H9 (cell line): ENCODE data around the gene LIAS. TPM values are rescaled to one million over a fixed set of nuclear protein-coding genes. Genes with fewer than 3 reads are reported as not detected.

Source experiments
- DNase-seq: peaks from one replicate; pipeline ENCODE4 v3.0.0-alpha.2; 2017
- H2AFZ ChIP-seq: one replicate; pipeline ENCODE4 v1.6.1; 2013; ENCODE audit warnings: mild to moderate bottlenecking, low read length, control low read depth, moderate library complexity
- H2AK5ac ChIP-seq: 2 replicates; pipeline ENCODE4 v1.6.1; 2013; ENCODE audit warnings: low read length, control low read depth, mixed read lengths; ENCODE audit not compliant: insufficient read length
- H2BK120ac ChIP-seq: one replicate; pipeline ENCODE4 v1.6.1; 2013; ENCODE audit warnings: low read depth, mild to moderate bottlenecking, low read length, control low read depth, inconsistent platforms; ENCODE audit not compliant: poor library complexity, severe bottlenecking
- H2BK12ac ChIP-seq: 2 replicates; pipeline ENCODE4 v1.6.1; 2013; ENCODE audit warnings: low read length, control low read depth, mixed read lengths, low read depth; ENCODE audit not compliant: insufficient read length
- H2BK15ac ChIP-seq: 2 replicates; pipeline ENCODE4 v1.6.1; 2013; ENCODE audit warnings: low read depth, low read length, control low read depth
- H2BK20ac ChIP-seq: one replicate; pipeline ENCODE4 v1.6.1; 2013; ENCODE audit warnings: low read depth, mild to moderate bottlenecking, low read length, control low read depth, inconsistent platforms; ENCODE audit not compliant: poor library complexity, severe bottlenecking
- H2BK5ac ChIP-seq: 2 replicates; pipeline ENCODE4 v1.6.1; 2013; ENCODE audit warnings: low read length, control low read depth, mixed read lengths; ENCODE audit not compliant: insufficient read length
- H3K14ac ChIP-seq: 2 replicates; pipeline ENCODE4 v1.6.1; 2013; ENCODE audit warnings: low read length, control low read depth; ENCODE audit not compliant: insufficient read depth
- H3K18ac ChIP-seq: 2 replicates; pipeline ENCODE4 v1.6.1; 2013; ENCODE audit warnings: low read depth, mild to moderate bottlenecking, mixed read lengths, low read length, control low read depth; ENCODE audit not compliant: insufficient read length
- H3K23ac ChIP-seq: 2 replicates; pipeline ENCODE4 v1.6.1; 2013; ENCODE audit warnings: low read length, control low read depth, mixed read lengths, low read depth; ENCODE audit not compliant: insufficient read length
- H3K23me2 ChIP-seq: 2 replicates; pipeline ENCODE4 v1.6.1; 2013; ENCODE audit warnings: low read depth, mild to moderate bottlenecking, mixed read lengths, low read length, control low read depth; ENCODE audit not compliant: insufficient read length, poor library complexity, severe bottlenecking
- H3K27ac ChIP-seq: 2 replicates; pipeline ENCODE4 v1.5.1; 2013; ENCODE audit warnings: low read length, control low read depth, mixed read lengths, low read depth; ENCODE audit not compliant: insufficient read length
- H3K27me3 ChIP-seq: 2 replicates; pipeline ENCODE4 v1.6.1; 2013; ENCODE audit warnings: low read length, control low read depth, inconsistent platforms; ENCODE audit not compliant: insufficient read depth
- H3K4ac ChIP-seq: 2 replicates; pipeline ENCODE4 v1.6.1; 2013; ENCODE audit warnings: low read depth, mild to moderate bottlenecking, control low read depth, inconsistent platforms, low read length, moderate library complexity
- H3K4me1 ChIP-seq: 2 replicates; pipeline ENCODE4 v1.6.1; 2013; ENCODE audit warnings: low read length, control low read depth, inconsistent platforms; ENCODE audit not compliant: insufficient read depth
- H3K4me2 ChIP-seq: 2 replicates; pipeline ENCODE4 v1.6.1; 2013; ENCODE audit warnings: low read length, control low read depth, mixed read lengths; ENCODE audit not compliant: insufficient read length, insufficient read depth
- H3K56ac ChIP-seq: 2 replicates; pipeline ENCODE4 v1.6.1; 2013; ENCODE audit warnings: low read depth, mild to moderate bottlenecking, mixed read lengths, low read length, control low read depth; ENCODE audit not compliant: insufficient read length
- H3K79me1 ChIP-seq: 2 replicates; pipeline ENCODE4 v1.6.1; 2013; ENCODE audit warnings: low read depth, mild to moderate bottlenecking, moderate library complexity, low read length, control low read depth, inconsistent platforms; ENCODE audit not compliant: insufficient read depth, poor library complexity, severe bottlenecking
- H3K79me2 ChIP-seq: 2 replicates; pipeline ENCODE4 v1.6.1; 2013; ENCODE audit warnings: low read length, control low read depth, inconsistent platforms; ENCODE audit not compliant: insufficient read depth
- H3K9ac ChIP-seq: 2 replicates; pipeline ENCODE4 v1.6.1; 2013; ENCODE audit warnings: low read length, control low read depth, mixed read lengths; ENCODE audit not compliant: insufficient read length; ENCODE audit errors: extremely low read depth
- H3K9me3 ChIP-seq: one replicate; pipeline ENCODE4 v1.6.1; 2013; ENCODE audit warnings: low read depth, low read length, inconsistent platforms; ENCODE audit not compliant: control insufficient read depth
- H3T11ph ChIP-seq: one replicate; pipeline ENCODE4 v1.6.1; 2013; ENCODE audit warnings: mild to moderate bottlenecking, low read length, control low read depth, inconsistent platforms
- H4K20me1 ChIP-seq: one replicate; pipeline ENCODE4 v1.6.1; 2013; ENCODE audit not compliant: control insufficient read depth, insufficient read length, insufficient read depth
- H4K5ac ChIP-seq: 2 replicates; pipeline ENCODE4 v1.6.1; 2013; ENCODE audit warnings: low read depth, mild to moderate bottlenecking, mixed read lengths, low read length, control low read depth; ENCODE audit not compliant: insufficient read length
- H4K8ac ChIP-seq: replicated peaks from 2 replicates; pipeline ENCODE4 v1.6.1; 2013; ENCODE audit warnings: low read length, control low read depth, mixed read lengths, low read depth; ENCODE audit not compliant: insufficient read length
- H4K91ac ChIP-seq: 2 replicates; pipeline ENCODE4 v1.6.1; 2013; ENCODE audit warnings: low read depth, mild to moderate bottlenecking, moderate library complexity, mixed read lengths, low read length, control low read depth; ENCODE audit not compliant: insufficient read length
- H3K27ac Mint-ChIP-seq, 3 experiments: 2 replicates in 2 of 3; 3 replicates in 1 of 3; pipeline ENCODE4 v1.8.0; 2020 to 2021; ENCODE audit warnings: mixed read lengths in 3 of 3, mild to moderate bottlenecking in 1 of 3, moderate library complexity in 1 of 3
- H3K27me3 Mint-ChIP-seq: 2 replicates; pipeline ENCODE4 v1.8.0; 2021; ENCODE audit warnings: low read depth, mild to moderate bottlenecking, moderate library complexity, mixed read lengths
- H3K36me3 Mint-ChIP-seq, 3 experiments: 2 replicates in 2 of 3; 3 replicates in 1 of 3; pipeline ENCODE4 v1.8.0; 2020 to 2021; ENCODE audit warnings: low read depth in 3 of 3, mixed read lengths in 3 of 3; ENCODE audit not compliant: insufficient read depth in 1 of 3
- H3K4me1 Mint-ChIP-seq, 2 experiments: 2 replicates each; pipeline ENCODE4 v1.8.0; 2020; ENCODE audit warnings: mixed read lengths in 2 of 2
- H3K4me3 Mint-ChIP-seq, 2 experiments: 2 replicates in 1 of 2; 3 replicates in 1 of 2; pipeline ENCODE4 v1.8.0; 2020 to 2021; ENCODE audit warnings: mild to moderate bottlenecking in 2 of 2, mixed read lengths in 2 of 2, moderate library complexity in 1 of 2
- H3K9me3 Mint-ChIP-seq, 2 experiments: 2 replicates in 1 of 2; 3 replicates in 1 of 2; pipeline ENCODE4 v1.8.0; 2020; ENCODE audit warnings: mild to moderate bottlenecking in 2 of 2, mixed read lengths in 2 of 2, moderate library complexity in 1 of 2
- CTCF ChIP-seq: fragments of 200-600 bp; sonication (generic); conservative IDR thresholded peaks from 3 replicates; pipeline ENCODE4 v1.8.0; 2021; ENCODE audit warnings: antibody characterized with exemption, mild to moderate bottlenecking
- WGBS: extraction: QIAGEN DNeasy Blood & Tissue Kit; methylation state at CpG from one replicate; pipeline ENCODE4 v1.1.7; 2013; ENCODE audit warnings: missing lambda C conversion rate, low lambda C conversion rate, mixed read lengths; ENCODE audit not compliant: insufficient read length; ENCODE audit errors: extremely low coverage; 5-methylcytosine and 5-hydroxymethylcytosine counted together
- total RNA-seq: library from RNA; stranded (reverse); gene quantifications from 2 replicates; pipeline ENCODE4 v1.2.1, GENCODE V29; 2021

The LIAS gene
- total RNA-seq, 1 experiment from 2014 or later, result 18.5 TPM

- Histone ChIP-seq H4K8ac (no peak overlapping the region), H4K91ac (no peak overlapping the region), H3K14ac (no peak overlapping the region), H2AK5ac (no peak overlapping the region), H3K27me3 (no peaks in the 10 kb centered on the region), H3K79me1 (no peaks in the 10 kb centered on the region), H3K9ac (no peak overlapping the region), H2BK5ac (no peak overlapping the region), H3K4me1 (no peaks in the 10 kb centered on the region), H4K20me1 (no peaks in the 10 kb centered on the region), H2BK12ac (no peak overlapping the region), H3K18ac (no peak overlapping the region), H2BK120ac (no peak overlapping the region), H3K27ac (no peak overlapping the region), H3K4ac (no peak overlapping the region), H3K4me2 (no peak overlapping the region), H3K56ac (no peak overlapping the region), H2BK20ac (no peak overlapping the region), H2AFZ (no peak overlapping the region), H2BK15ac (no peak overlapping the region), H3K23ac (no peak overlapping the region), H3K79me2 (no peaks in the 10 kb centered on the region), H3T11ph (no peak overlapping the region), H3K9me3 (no peaks in the 10 kb centered on the region), H3K23me2 (no peaks in the 10 kb centered on the region), H4K5ac (no peak overlapping the region)
- no CpG with 5 or more reads among the region's 27 CpGs for WGBS
- no peak for DNase-seq
- no peak for TF ChIP-seq CTCF
- Mint-ChIP-seq H3K36me3 (peaks cover 5 to 19% (median 9%) of the 10 kb centered on the region in 3 experiments), H3K27me3 (no peaks in the 10 kb centered on the region), H3K27ac (no peak overlapping the region; a peak in 1 of 7 replicates), H3K9me3 (peaks cover 7 to 8% of the 10 kb centered on the region in 2 experiments), H3K4me3 (no peak overlapping the region), H3K4me1 (no peaks in the 10 kb centered on the region)
These were observed 21.4 kb downstream of the LIAS start for GRCh38 chr4:39480251-39480650.
